Caki2 (cell line): ENCODE results near the gene CDKN1B. TPM values are rescaled to one million over a fixed set of nuclear protein-coding genes. Genes with fewer than 3 reads are reported as not detected.

ENCODE experiments used
- DNase-seq: peaks from one replicate; pipeline ENCODE4 v3.0.0-alpha.2; 2015; ENCODE audit warnings: low read depth
- in situ Hi-C: cut with HindIII; loops from 2 replicates; pipeline ENCODE4 v1.10.0; 2016; ENCODE audit warnings: low sequenced_read_pairs, low pct_unique_long_range_greater_than_20kb, mixed read lengths
- total RNA-seq: library from RNA; depleted of rRNA; stranded (reverse); fragments of >200 nt; shearing (Covaris generic); gene quantifications from 2 replicates; pipeline ENCODE4 v1.2.3, GENCODE V29; 2014; ENCODE audit warnings: low replicate concordance

The CDKN1B gene
- total RNA-seq, 1 experiment from 2014 or later = 43.9 TPM

- in situ Hi-C loops = no loop called here
- DNase-seq = peak; percentile 65
Measured at GRCh38 chr12:12721176-12721751, 4.1 kb downstream of the CDKN1B start.

DNA sequence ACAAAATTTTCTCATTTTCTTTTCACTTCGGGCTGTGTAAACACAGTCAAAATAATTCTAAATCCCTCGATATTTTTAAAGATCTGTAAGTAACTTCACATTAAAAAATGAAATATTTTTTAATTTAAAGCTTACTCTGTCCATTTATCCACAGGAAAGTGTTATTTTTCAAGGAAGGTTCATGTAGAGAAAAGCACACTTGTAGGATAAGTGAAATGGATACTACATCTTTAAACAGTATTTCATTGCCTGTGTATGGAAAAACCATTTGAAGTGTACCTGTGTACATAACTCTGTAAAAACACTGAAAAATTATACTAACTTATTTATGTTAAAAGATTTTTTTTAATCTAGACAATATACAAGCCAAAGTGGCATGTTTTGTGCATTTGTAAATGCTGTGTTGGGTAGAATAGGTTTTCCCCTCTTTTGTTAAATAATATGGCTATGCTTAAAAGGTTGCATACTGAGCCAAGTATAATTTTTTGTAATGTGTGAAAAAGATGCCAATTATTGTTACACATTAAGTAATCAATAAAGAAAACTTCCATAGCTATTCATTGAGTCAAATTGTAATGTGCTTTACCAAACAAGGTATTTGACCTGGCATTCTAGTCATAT, 4.8 kb downstream of the CDKN1B start:
- in situ Hi-C loops = no loop called here
- no peak for DNase-seq

DNA sequence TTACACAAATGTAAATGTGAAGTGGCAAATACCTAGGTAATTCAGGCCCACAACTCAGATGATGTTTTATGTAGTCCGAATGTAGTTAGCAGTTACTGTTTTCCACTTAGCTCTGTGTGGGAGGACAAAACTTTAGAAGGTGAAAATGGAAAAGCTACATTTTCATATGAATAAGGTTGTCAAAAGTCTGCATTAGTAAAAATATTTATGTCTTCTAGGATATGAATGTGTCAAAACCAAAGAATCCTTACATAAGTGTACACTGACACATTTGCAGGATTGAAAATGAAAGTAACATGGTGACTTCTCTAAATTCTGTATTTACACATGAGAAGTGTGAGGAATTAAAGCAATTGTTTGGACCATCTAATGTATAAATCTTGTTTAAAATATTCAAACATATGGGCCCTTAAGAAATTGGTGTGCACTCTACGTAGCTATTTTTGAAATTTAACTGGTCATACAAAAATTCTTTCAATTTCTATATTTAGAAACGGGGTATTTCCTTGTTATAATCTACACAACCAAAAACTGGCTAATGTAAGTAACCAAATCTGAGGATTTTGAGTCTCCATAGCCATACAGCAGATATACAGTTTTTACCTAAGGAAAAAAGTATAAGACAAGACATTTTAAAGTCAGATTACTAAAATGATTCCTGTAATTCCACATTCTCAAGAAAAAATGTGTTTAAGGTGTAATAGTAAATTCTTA, 5.4 kb downstream of the CDKN1B start:
- DNase-seq = peak; percentile 77
- in situ Hi-C loops = no loop called here

GRCh38 chr12:12723149-12723680, 6.0 kb downstream of the CDKN1B start:
- in situ Hi-C loops = no loop called here
- peak; percentile 61 for DNase-seq

DNA sequence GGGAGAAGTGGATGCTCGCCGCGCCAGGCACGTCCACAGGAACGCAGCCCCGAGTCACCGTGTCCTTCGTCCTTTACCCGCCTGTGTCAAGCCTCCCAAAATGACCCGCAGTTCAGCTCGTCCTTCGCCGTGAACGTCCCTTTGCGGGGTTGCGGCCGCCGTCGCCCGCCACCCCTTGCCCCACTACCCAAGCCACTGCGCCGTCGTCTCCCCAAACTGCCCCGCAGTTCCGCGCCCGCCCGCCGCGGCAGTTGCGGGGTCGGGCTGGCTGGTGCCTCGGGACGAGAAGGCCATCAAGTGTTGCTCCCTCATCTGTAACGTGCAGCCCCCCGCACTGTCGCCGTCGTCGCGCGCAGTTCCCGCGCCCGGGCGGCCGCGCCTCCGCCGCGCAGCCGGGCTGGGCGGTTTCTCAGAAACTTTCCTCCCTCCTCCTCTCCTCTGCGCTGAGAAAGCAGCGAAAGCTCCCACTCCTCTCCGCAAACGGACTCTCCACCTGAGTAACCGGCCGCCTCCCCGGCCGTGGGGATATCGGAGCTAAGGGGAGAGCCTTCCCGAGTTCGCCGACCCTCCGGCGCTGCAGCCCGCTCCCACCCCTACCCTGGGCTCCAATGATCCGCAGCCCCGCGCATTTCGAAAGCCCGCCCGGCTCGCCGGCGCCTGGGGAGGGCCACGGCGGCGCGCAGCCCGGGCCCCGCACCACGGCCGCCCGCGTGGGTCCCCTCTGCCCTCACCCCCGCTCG, 6.7 kb downstream of the CDKN1B start:
- peak; percentile 63 for DNase-seq
- in situ Hi-C loops = no loop called here

DNA sequence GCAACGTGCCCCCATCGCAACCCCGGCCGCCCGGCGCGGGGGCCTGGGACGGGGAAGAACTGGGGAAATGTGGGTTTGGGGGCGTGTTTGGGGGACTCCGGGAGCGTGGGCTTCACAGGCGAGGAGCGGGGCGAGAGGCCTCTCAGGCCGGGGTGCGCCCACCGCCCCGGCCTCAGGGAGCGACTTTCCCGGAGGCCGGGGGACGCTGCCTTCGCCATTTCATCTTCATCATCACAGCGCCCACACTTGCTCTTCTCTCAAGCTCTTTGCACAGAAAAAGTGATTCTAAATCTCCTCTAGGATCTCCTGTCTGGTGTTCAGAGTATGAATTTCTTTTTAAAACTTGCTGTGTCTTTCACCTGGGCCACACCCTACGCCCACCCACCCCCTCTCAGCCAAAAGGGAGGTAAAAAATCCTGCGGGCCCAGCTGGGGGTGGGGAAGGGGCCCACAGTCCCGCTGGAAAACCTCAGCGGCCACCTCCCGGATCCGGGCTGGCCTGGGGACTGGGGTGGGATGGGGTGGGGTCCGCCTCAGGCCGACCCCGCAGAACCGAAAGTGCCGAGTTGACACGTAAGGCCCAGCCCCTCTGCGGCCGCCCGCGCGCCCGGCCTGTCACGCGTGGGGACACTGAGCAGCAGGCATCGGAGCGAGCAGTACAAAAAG, 7.4 kb downstream of the CDKN1B start:
- no peak for DNase-seq
- in situ Hi-C loops = no loop called here

DNA sequence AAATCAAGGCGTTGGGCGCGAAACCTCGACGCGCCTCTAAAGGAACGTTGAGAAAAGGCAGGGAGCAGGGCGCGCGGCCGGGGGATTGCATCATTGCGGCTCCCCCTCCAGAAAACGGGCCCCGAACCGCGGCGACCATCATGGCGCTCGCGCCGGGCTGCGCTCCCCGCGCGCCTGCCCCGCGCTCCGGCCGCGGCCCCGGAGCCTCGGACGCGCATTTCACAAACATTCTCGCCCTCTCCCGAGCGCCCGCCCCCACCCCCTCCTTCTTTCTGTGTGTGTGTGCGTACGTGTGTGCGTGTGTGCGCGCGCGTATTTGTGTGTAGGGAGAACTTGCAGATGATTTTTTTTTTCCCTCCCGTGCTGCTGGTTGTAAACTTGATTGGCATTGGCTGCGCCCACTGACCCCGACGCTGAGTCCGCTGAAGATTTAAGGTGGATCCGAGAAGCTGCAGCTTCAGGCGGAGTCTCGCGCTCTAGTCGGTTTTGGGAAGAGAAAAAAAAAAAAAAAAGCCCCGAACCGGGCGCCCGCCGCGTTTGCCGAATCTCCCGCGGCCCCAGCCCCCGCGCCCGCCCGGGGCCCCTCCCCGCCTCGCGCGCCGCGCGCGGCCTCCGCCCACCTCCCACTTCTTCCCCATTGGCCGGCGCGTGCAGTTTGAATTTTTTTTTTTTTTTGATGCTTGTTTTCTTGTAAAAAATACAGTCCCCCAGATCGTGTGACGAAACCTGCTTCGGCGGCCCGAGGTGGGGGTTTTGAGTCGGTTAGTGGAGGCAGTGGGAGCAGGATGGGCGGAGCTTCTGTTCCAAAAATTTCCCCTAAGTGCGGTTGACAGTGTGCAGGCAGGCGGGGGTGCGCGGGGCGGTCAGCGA, 8.2 kb downstream of the CDKN1B start:
- peak; percentile 99 for DNase-seq
- in situ Hi-C loops = no loop called here

DNA sequence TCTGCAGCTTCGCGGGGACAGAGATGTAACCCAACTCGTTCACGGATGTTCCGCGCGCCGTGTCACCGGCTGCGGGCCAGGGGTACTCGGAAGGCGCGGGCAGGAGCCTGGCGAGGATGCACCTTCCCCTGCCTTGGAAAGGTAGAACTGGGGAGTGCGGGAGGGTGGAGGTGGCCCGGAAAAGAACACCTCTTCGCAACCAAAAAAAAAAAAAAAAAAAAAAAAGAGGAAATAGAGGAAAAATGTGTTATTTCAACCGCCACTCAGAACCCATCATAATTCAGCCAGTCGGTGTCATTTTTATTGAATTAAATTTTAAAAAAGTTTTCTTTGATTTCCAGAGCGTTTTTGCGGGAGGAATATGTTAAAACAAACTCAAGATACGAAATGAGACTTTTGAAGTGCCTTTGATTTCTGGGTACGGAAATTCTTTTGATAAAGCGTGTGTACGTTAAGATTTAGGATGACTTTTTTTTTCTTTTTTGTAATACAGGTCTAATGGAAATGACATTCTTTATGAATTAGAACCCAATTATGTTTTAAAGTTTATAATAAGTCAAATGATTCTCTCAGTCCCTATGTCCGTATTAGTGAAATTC, 8.9 kb downstream of the CDKN1B start:
- DNase-seq = no peak
- in situ Hi-C loops = no loop called here

DNA sequence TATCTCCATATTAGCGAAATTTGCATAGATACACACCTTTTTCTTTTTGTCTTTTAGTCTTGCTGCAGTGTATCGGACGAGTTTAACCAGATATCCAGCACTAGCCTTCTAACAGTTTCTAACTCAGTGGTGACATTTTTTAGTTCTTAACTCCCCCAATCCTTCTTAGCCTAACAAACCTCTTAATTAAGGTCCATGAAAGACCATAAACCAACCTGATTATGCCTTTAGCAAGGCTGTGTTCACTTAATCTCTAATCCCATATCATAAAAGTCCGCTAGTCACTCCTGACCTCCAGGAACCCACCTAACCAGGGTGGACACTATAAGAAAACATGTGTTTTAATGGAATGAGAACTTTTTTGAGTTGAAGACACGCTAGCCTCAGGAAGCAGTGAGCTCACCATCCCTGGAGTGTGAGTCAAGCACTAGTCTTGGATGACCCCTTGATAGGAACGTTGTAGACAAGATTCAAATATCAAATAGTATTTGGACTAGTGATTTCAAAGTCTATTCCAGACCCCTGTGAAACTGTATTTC, 9.5 kb downstream of the CDKN1B start:
- in situ Hi-C loops = no loop called here
- peak; percentile 60 for DNase-seq

DNA sequence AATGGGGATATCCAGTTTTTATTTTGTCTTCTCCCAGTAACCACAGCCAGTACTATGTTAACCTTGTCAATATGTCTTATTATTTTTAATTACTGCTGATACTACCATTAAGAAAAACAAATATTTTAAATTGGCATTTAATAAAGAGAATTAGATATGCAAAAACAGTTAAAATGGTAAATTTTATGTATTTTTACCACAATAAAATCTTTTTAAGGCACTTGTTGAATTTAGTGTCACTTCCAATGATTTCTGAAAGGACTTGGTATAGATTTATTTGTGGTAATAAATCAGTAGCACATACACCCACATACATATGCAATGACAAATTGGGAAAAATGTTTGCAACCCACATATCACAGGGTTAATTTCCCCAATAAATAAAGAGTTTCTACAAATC, 14.0 kb downstream of the CDKN1B start:
- DNase-seq = no peak
- in situ Hi-C loops = no loop called here

GRCh38 chr12:12731785-12732184, 14.6 kb downstream of the CDKN1B start:
- in situ Hi-C loops = no loop called here
- no peak for DNase-seq

DNA sequence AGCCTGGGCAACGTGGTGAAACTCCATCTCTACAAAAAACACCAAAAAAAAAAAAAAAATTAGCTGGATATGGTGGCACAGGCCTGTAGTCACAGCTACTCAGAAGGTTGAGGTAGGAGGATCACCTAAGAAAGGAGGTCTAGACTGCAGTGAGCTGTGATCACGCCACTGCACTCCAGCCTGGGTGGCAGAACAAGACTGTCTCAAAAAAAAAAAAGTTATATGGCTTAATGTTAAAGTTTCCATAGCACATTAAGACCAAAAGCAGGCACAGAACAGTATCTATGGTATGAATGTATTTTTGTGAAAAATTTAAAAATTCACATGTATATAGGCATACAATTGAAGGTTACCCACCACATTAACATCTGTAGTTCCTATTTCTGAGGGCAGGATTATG, 15.9 kb downstream of the CDKN1B start:
- no peak for DNase-seq
- in situ Hi-C loops = no loop called here

DNA sequence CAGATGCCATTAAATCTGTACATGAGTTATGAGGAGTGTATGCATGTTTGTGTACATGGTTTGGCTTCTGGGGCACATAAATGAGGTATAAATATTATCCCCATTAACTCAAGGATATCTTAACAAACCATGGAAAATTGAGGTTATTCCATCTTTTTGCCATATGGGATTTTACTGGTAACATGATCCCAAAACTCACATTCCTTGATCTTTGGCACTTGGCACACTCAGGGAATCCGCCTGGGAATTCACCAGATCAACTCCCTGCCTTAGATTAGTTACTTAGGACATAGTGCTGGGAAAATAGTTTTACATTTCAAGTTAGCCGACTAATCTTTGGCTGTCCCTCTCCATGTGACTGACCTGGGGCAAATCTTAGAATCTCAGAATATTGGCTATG, 16.9 kb downstream of the CDKN1B start:
- in situ Hi-C loops = no loop called here
- peak; percentile 36 for DNase-seq

DNA sequence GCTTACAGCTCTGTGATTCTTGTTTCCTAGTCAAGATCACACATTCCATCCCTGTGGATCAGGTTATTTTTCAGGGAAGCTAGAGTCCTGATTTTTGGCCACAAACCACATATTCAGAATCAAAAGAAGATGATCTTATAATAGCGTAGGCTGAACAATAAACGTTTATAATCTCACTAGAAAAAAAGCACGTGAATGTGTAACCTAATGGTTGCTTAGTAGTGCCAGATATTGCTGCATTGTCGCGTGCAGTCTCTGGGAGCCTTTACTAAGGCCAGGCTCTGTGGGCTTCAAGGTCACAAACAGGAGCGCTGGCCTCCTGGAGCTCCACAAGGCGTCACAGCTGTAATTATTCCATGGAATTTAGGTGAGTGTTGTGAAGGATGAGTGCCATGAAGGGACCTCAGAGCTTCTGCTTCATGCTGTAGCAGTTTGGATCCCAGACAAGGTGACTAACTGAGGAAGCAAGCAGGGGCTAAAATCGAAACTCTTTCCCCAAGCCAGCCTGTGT, 17.4 kb downstream of the CDKN1B start:
- DNase-seq = peak; percentile 50
- in situ Hi-C loops = no loop called here

DNA sequence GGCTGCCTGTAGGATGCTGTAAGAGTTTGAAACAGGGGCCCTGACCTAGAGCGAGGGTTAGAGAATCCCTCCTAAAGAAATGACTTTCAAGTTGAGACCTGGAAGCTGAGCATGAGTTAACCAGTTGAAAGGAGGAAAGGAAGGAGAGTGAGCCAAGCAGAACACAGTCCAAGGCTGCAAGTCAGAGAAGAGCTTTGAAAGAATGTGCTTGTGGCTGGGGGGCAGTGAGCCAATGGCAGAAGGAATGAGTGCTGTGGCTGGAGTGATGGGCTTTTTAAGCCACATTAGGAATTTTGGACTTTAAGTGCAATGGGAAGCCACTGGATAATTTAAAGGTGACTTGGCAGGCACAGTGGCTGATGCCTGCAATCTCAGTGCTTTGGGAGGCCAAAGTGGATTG, 18.1 kb downstream of the CDKN1B start:
- no peak for DNase-seq
- in situ Hi-C loops = no loop called here

DNA sequence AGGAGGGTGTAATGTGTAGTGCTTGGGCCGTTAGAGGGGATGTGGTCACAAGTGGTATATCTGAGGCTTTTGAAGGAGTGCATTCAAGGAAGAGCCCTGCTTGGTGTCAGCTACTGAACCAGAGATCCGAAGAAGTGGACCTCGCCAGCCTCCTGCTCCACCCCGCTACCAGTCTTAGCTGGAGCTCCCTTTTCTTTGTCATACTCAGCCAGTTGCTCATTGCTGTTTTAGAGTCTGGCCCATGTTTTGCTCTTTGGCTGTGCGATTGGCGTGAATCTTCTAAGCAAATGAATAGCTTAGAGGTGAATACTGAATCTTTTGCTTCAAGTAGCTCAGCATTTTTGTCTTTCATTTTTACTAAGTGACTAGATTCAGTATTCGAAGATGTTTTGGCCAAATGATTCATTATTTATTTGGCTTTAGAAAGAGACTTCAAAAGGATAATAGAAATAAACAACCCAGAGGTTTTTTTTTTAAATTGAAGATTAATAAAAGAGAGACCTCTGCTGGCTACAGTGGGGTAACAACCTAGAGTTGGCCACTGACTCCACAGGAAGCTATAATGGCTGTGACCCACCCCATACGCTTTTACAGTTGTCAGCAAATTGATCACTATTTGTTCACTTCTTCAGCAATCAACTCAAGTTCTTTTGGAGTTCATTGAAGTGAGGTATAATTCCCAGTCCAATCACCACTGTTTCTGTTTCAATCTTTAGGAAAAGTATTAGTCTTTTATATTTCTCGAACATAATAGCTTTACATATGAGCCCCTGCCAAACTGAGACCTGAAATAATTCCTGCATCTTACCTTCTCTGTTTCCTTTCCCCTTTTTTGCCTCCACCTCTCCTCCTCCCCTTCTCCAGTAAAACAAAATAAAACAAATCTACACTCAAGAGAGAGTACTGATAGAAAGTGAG, 19.9 kb downstream of the CDKN1B start:
- peak; percentile 74 for DNase-seq
- in situ Hi-C loops = no loop called here
